Measurements from ENCODE around the gene GLRX5.
A peak's percentile ranks its signal among the peaks of the same experiment; 100 is the strongest.

Gene GLRX5

GRCh38 chr14:95518045-95518751, 16.7 kb upstream of the GLRX5 start:
- no peak for DNase-seq

GRCh38 chr14:95519699-95520098, 15.2 kb upstream of the GLRX5 start:
- DNase-seq = peak; percentile 66 to 72

DNA sequence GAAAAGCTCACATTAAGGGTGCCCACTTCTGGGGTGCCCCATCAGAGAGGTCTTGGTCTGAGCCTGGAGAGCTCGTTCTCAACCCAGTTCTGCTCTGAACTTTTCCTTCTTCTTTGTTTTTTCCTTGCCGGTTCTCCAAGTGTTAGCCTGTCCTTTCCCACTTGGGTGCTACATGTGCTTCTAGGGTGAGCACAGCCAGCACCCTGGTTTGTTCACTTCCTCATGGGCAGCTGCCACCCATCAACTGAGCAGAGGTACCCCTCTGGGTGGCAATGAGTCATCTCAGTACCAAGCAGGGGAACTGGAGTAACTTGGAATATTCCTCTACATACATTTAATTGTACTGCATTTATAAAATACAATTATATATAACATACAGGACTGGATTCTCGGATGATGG, 14.5 kb upstream of the GLRX5 start:
- no peak for DNase-seq

DNA sequence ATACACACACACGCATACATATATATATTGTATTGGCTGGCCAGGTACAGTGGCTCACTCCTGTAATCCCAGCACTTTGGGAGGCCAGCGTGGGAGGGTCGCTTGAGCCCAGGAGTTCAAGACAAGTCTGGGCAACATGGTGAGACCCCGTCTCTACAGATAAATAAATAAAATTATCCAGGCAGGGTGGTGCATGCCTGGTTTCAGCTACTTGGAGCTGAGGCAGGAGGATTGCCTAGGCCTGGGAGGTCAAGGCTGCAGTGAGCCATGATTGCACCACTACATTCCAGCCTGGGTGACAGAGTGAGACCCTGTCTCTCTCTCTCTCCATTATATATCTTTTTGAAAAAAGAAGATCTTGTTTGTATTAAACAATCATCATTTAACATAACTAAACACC, 13.8 kb upstream of the GLRX5 start:
- no peak for DNase-seq

GRCh38 chr14:95522116-95522515, 12.7 kb upstream of the GLRX5 start:
- DNase-seq = no peak

GRCh38 chr14:95522556-95522955, 12.3 kb upstream of the GLRX5 start:
- DNase-seq = no peak

- peak; percentile 35 to 40 for DNase-seq
These were observed 11.6 kb upstream of the GLRX5 start for GRCh38 chr14:95523051-95523814.

GRCh38 chr14:95523815-95524448, 10.9 kb upstream of the GLRX5 start:
- peak in 1 of 2 donors; percentile 36 for DNase-seq

GRCh38 chr14:95524706-95525512, 9.9 kb upstream of the GLRX5 start:
- no peak for DNase-seq

DNA sequence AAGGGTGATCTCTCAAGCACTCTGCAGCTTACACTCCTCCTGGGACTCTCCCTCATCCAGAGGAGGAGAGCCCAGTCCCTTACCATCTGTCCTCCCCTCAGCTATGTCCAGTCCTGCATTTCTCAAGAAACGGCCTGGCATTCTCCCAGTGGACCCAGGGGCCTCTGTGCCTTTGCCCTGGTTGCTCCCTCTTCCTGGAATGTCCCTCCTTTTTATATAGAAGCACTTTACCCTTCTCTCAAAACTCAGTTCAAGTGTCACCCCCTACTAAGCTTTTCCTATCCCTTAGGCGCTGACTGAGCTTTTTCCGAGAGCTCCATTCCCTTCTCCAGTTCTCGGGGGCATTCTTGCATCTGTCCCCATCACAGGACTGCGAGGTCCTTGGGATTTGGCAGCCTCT, 8.9 kb upstream of the GLRX5 start:
- DNase-seq = no peak

- no peak for DNase-seq
These were observed 8.1 kb upstream of the GLRX5 start for GRCh38 chr14:95526483-95527386.

- peak; percentile 41 to 62 for DNase-seq
These were observed 7.4 kb upstream of the GLRX5 start for GRCh38 chr14:95527387-95528002.

DNA sequence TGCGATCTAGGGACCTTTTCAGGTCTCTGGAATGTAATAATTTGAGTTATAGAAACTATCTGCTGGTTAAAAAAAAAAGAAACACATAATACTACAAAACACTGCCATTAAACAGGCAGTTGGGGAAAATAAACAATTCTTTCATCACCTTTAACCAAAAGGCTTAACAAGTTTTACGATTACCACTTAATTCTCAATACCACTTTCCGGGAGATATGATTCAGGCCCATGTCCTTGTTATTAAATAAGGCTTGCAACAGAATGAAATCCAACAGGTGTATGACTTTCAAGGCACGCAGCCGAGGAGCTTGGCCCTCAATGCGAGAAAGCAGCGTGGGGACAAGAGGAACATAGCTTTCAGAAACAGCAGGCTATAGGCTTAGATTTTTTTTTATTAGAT, 5.6 kb upstream of the GLRX5 start:
- DNase-seq = no peak

DNA sequence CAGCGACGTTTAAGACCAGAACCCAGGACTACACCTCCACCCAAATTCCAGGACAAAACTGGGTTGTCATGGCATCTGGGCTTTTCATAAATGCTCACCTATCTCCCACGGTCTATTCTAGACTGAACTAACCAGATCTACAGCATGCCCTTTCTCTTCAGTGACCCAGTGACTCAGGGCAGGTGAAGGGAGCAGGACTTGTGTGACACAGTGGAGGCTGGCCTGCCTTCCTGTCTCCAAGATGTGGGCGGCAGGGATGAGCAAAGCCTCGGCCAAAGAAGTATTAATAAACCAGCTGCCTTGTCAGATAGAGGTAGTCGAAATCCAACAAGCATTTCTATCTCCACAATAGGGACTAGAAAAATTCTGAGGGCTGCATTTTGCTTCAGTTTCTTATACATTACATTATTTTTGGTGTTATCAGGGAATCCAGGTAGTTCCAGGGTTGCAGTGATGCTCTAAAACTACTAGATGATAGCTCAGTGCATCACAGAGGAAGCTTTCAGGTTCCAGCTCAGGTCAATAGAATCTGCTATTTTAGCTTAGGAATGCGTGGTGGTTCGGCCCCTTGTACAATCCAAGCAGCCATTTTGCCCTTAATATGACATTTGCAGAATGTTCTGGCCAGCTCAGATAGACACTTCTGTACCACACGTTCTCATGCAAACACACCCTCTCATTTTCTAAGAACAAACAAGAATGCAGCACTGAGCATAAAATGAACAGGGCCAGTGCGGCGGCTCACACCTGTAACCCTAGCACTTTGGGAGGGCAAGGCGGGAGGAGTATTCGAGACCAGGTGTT, 4.2 kb upstream of the GLRX5 start:
- DNase-seq = no peak

- no peak for DNase-seq
These were observed 3.4 kb upstream of the GLRX5 start for GRCh38 chr14:95531473-95531872.

DNA sequence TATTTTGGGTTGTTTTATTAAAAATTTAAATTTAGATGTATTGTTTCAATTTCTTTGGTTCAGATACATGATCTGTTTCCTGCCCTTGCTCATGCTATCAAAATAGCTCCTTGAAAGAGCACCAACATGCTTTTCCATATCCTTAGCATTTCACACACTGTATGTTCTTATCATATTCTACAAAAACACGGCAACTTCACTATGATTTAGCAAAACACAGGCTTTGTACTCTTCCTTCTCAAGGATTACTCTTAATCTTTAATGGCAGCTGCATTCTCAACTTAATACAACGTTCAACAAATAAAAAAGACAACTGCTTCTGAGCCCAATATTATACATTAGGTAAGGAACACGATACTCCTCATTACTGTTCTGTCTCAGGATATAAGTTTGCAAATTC, 2.9 kb upstream of the GLRX5 start:
- no peak for DNase-seq

GRCh38 chr14:95533391-95533821, 1.4 kb upstream of the GLRX5 start:
- DNase-seq = no peak

- no peak for DNase-seq
These were observed 1.0 kb upstream of the GLRX5 start for GRCh38 chr14:95533822-95534221.

DNA sequence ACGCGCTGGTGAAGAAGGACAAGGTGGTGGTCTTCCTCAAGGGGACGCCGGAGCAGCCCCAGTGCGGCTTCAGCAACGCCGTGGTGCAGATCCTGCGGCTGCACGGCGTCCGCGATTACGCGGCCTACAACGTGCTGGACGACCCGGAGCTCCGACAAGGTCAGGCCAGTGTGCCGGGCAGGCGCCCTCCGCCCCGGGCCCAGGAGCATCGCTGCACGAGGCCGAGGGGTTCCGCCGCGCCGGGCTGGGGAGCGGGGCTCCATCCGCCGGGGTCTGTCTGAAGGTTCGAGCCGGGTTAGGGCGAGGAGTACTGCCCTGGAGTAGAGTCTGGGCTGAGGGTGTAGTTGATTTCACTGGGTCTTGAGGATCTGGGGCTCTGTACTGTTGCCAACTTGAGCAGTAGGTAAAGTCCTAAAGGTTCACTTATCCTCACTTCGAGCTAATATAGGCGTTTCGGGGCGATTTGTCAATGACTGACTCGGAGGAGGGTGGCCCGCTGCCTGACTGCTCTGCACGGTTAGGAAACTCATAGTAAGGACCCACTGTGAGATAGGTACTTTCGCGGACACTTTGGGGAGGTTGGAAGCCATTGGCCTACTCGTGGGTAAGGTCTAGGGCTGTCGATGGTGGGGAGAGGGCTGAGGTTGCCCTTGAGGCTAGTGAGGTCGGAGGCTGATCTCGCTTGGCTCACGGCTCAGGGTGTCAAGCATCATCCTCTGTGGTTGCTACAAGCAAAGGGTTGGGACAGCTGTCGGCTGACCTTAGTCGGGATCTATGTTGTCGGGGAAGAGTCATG, 574 bp downstream of the GLRX5 start:
- no peak for DNase-seq
